SK-N-SH (cell line): ENCODE measurements around the gene NTPCR.

ENCODE experiments used
- CTCF ChIP-seq: fragments of 200-600 bp; sonication (generic); IDR thresholded peaks from 2 replicates; pipeline ENCODE4 v1.6.1; 2017; ENCODE audit warnings: antibody characterized with exemption, mild to moderate bottlenecking, moderate library complexity
- EP300 ChIP-seq, 2 experiments: IDR thresholded peaks; 2 replicates each; pipeline versions ENCODE4 v1.4.0 to v1.6.1; 2012; ENCODE audit warnings: borderline replicate concordance in 1 of 2, low read depth in 1 of 2, low read length in 1 of 2
- EZH2phosphoT487 ChIP-seq: fragments of 200-600 bp; sonication (generic); IDR thresholded peaks from 2 replicates; pipeline ENCODE4 v1.6.1; 2017; ENCODE audit warnings: low read depth, mixed run types, mild to moderate bottlenecking, antibody characterized with exemption, moderate library complexity, borderline replicate concordance
- RFX5 ChIP-seq: IDR thresholded peaks from 2 replicates; pipeline ENCODE4 v1.6.1; 2012; ENCODE audit warnings: mild to moderate bottlenecking, improper control_type of control experiment, low read length
- SMC3 ChIP-seq: IDR thresholded peaks from 2 replicates; pipeline ENCODE4 v1.6.1; 2012; ENCODE audit warnings: low read depth, low read length, improper control_type of control experiment
- TCF12 ChIP-seq: IDR thresholded peaks from 2 replicates; pipeline ENCODE4 v1.4.0; 2012
- TF ChIP-seq, protein P1 (sequence below): IDR thresholded peaks from 2 replicates; pipeline ENCODE4 v1.6.1; 2012; ENCODE audit warnings: mild to moderate bottlenecking, low read depth, low read length, moderate library complexity
- TF ChIP-seq, protein P2 (sequence below): IDR thresholded peaks from 2 replicates; pipeline ENCODE4 v1.4.0; 2012; ENCODE audit warnings: low read depth, borderline replicate concordance

DNA sequence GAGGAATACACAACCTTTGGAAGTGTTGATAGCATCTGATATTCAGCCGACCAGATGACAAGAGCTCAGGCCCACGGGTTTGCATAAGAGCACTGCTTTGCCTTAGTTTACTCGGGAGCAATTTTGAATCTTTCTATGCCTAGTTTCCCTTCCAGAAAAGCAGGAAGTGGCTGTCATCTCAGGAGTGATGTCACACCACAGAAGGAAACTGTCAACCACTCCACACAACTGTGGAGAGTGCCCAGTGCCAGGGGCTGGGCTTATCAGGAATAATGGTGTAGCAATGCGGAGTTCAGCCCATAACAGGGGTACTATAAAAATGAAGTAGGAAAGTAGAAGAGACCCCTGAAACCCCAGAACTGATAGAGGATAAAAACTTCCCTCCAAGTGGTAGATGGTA is 28.4 kb downstream of the NTPCR start:
- TF ChIP-seq EP300 (IDR thresholded peaks at IDR 0.05; ENCODE audit: borderline replicate concordance in 1 of 2, low read depth in 1 of 2, low read length in 1 of 2) (no peak), RFX5 (no peak), CTCF (no peak), TCF12 (no peak), SMC3 (no peak), EZH2phosphoT487 (no peak)
- TF ChIP-seq, protein P1, sequence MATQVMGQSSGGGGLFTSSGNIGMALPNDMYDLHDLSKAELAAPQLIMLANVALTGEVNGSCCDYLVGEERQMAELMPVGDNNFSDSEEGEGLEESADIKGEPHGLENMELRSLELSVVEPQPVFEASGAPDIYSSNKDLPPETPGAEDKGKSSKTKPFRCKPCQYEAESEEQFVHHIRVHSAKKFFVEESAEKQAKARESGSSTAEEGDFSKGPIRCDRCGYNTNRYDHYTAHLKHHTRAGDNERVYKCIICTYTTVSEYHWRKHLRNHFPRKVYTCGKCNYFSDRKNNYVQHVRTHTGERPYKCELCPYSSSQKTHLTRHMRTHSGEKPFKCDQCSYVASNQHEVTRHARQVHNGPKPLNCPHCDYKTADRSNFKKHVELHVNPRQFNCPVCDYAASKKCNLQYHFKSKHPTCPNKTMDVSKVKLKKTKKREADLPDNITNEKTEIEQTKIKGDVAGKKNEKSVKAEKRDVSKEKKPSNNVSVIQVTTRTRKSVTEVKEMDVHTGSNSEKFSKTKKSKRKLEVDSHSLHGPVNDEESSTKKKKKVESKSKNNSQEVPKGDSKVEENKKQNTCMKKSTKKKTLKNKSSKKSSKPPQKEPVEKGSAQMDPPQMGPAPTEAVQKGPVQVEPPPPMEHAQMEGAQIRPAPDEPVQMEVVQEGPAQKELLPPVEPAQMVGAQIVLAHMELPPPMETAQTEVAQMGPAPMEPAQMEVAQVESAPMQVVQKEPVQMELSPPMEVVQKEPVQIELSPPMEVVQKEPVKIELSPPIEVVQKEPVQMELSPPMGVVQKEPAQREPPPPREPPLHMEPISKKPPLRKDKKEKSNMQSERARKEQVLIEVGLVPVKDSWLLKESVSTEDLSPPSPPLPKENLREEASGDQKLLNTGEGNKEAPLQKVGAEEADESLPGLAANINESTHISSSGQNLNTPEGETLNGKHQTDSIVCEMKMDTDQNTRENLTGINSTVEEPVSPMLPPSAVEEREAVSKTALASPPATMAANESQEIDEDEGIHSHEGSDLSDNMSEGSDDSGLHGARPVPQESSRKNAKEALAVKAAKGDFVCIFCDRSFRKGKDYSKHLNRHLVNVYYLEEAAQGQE, result no peak
- TF ChIP-seq, protein P2, sequence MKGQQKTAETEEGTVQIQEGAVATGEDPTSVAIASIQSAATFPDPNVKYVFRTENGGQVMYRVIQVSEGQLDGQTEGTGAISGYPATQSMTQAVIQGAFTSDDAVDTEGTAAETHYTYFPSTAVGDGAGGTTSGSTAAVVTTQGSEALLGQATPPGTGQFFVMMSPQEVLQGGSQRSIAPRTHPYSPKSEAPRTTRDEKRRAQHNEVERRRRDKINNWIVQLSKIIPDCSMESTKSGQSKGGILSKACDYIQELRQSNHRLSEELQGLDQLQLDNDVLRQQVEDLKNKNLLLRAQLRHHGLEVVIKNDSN, result no peak
